GM12865 (cell line): ENCODE data around the gene PCMT1.
"Not testable (repeated sequence)": the region's sequence is repeated elsewhere in the genome, so short reads cannot be mapped to it uniquely, and the experiment has no call there.

Source experiments
- DNase-seq: peaks from one replicate; pipeline ENCODE4 v3.0.0; 2010; ENCODE audit warnings: low read depth
- H3K4me3 ChIP-seq: 2 replicates; pipeline ENCODE4 v1.5.1; 2011; ENCODE audit warnings: mild to moderate bottlenecking, low read depth, low read length, control low read depth
- TF ChIP-seq, protein P1 (sequence below): IDR thresholded peaks from 2 replicates; pipeline ENCODE4 v1.5.1; 2011; ENCODE audit warnings: low read length, control low read depth, low read depth, inconsistent platforms; ENCODE audit not compliant: insufficient read depth; ENCODE audit errors: missing control alignments

PCMT1 gene

DNA sequence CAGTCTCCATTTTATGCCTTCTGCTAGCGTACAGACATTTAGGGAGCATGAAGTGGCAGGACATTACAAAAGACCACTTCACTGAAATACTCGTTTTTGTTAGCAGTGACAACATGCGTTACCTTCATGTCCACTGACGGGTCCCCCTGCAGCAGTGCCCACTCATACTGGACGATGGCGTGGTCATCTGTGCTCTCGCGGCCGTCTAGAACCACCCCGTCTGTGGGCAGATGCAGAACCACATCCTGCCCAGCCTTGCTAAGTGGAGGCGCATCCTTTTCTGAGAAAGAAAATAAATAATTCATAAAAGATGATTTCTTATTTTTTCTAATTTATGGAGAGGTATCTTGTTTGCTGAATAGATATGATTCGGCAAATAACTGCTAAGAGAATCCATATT, 103.3 kb downstream of the PCMT1 start:
- H3K4me3 ChIP-seq, result no peak overlapping the region
- no peak for DNase-seq
- TF ChIP-seq, protein P1, sequence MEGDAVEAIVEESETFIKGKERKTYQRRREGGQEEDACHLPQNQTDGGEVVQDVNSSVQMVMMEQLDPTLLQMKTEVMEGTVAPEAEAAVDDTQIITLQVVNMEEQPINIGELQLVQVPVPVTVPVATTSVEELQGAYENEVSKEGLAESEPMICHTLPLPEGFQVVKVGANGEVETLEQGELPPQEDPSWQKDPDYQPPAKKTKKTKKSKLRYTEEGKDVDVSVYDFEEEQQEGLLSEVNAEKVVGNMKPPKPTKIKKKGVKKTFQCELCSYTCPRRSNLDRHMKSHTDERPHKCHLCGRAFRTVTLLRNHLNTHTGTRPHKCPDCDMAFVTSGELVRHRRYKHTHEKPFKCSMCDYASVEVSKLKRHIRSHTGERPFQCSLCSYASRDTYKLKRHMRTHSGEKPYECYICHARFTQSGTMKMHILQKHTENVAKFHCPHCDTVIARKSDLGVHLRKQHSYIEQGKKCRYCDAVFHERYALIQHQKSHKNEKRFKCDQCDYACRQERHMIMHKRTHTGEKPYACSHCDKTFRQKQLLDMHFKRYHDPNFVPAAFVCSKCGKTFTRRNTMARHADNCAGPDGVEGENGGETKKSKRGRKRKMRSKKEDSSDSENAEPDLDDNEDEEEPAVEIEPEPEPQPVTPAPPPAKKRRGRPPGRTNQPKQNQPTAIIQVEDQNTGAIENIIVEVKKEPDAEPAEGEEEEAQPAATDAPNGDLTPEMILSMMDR, result no peak

DNA sequence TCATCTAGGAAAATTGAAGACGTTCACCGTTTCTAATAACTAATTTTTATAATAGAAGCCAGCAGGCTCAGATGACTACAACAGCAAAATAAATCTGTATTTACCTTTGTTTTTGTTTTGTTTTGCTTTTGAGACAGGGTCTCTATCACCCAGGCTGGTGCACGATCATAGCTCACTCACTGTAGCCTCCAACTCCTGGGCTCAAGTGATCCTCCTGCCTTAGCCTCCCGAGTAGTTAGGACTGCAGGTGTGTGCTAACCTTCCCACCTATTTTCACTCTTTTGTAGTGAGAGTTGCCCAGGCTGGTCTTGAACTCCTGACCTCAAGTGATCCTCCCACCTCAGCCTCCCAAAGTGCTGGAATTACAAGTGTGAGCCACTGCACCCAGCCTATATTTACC, 104.5 kb downstream of the PCMT1 start:
- not testable (repeated sequence) for DNase-seq, H3K4me3 ChIP-seq

- no peak for DNase-seq
- H3K4me3 ChIP-seq, result no peak overlapping the region
- TF ChIP-seq, protein P1, result no peak
These were observed 105.0 kb downstream of the PCMT1 start for GRCh38 chr6:149854532-149854931.

DNA sequence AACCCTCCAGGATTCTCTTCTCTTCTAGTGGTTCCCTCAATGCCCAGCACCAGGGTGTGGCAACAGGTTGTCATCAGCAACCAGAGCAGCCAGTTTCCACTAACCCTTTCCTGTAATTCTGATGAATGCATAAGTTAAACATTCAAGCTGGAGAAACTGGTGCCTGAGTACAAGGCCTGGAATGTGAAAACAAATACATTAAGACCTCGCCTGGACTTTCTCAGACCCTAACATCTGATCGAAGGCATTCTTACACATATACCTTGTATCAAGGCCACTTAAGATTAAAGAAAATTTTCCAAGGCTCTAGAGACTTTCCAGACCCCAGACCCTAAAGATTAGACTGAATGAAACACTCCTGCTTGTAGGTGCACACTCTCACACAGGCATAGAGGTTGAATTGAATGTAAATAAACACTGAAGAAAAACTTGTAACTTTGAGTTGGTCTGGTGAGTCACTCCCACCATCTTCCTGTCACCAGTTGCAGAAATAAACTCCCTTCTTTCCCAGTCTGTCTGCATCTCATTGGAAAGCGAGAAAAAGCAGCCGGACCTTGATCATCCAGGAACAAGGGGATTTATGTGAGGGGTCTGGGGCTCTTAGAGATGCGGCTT, 105.6 kb downstream of the PCMT1 start:
- TF ChIP-seq, protein P1, result no peak
- H3K4me3 ChIP-seq, result no peak overlapping the region
- no peak for DNase-seq

GRCh38 chr6:149855741-149856140, 106.2 kb downstream of the PCMT1 start:
- TF ChIP-seq, protein P1, result no peak
- no peak overlapping the region for H3K4me3 ChIP-seq
- DNase-seq, result no peak

GRCh38 chr6:149856256-149856994, 106.9 kb downstream of the PCMT1 start:
- H3K4me3 ChIP-seq, result no peak overlapping the region
- no peak for DNase-seq
- TF ChIP-seq, protein P1, result no peak

DNA sequence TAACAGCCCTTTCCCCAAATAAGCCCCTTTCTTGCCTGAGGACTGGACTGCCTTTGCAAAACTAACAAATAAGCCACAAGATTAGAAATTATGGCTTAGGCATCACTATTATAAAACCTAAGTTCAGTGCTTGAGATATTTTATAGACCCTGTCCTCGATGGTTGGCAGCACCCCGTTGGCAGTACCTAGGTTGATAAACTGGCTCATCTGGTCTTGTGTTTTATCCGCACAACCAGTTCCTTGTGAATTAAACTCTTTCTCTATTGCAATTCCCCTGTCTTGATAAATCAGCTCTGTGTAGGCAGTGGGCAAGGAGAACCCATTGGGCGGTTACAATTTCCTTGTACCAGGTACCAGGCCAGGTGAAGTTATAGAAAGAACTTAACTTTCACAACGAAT, 108.0 kb downstream of the PCMT1 start:
- no peak overlapping the region for H3K4me3 ChIP-seq
- TF ChIP-seq, protein P1, result no peak
- no peak for DNase-seq
